MM.1S (cell line): Measurements from ENCODE around the gene ASB2.

Experiments
- DNase-seq: peaks from one replicate; pipeline ENCODE4 v3.0.0-alpha.2; 2015
- H2AFZ ChIP-seq: fragments of 300-600 bp; sonication (generic); 2 replicates; pipeline ENCODE4 v1.6.0; 2016; ENCODE audit warnings: antibody characterized with exemption, low read length
- H3F3A ChIP-seq: fragments of 300-600 bp; sonication (generic); 2 replicates; pipeline ENCODE4 v1.6.1; 2016; ENCODE audit warnings: mild to moderate bottlenecking, antibody characterized with exemption, low read length, moderate library complexity, mixed read lengths; ENCODE audit not compliant: insufficient read depth
- H3K27ac ChIP-seq: fragments of 300-600 bp; sonication (generic); 2 replicates; pipeline ENCODE4 v1.5.1; 2016; ENCODE audit warnings: mild to moderate bottlenecking, low read length
- H3K27me3 ChIP-seq: fragments of 300-600 bp; sonication (generic); replicated peaks from 2 replicates; pipeline ENCODE4 v1.6.0; 2016; ENCODE audit warnings: low read length; ENCODE audit not compliant: insufficient read depth
- H3K36me3 ChIP-seq: fragments of 300-600 bp; sonication (generic); replicated peaks from 2 replicates; pipeline ENCODE4 v1.6.1; 2016; ENCODE audit warnings: mild to moderate bottlenecking, low read length, mixed read lengths; ENCODE audit not compliant: insufficient read depth
- H3K4me1 ChIP-seq: fragments of 300-600 bp; sonication (generic); 2 replicates; pipeline ENCODE4 v1.6.1; 2016; ENCODE audit warnings: low read length, mixed read lengths
- H3K4me2 ChIP-seq: fragments of 300-600 bp; sonication (generic); 2 replicates; pipeline ENCODE4 v1.6.0; 2016; ENCODE audit warnings: low read depth, low read length
- H3K4me3 ChIP-seq: fragments of 300-600 bp; sonication (generic); 2 replicates; pipeline ENCODE4 v1.5.1; 2016; ENCODE audit warnings: low read length, mixed read lengths
- H3K79me2 ChIP-seq: fragments of 300-600 bp; sonication (generic); 2 replicates; pipeline ENCODE4 v1.6.1; 2016; ENCODE audit warnings: mixed run types, low read length, mixed read lengths
- H3K9ac ChIP-seq: fragments of 300-600 bp; sonication (generic); 2 replicates; pipeline ENCODE4 v1.6.1; 2016; ENCODE audit warnings: low read length, mixed read lengths
- H3K9me2 ChIP-seq: fragments of 300-600 bp; sonication (generic); replicated peaks from 2 replicates; pipeline ENCODE4 v1.6.1; 2016; ENCODE audit warnings: mild to moderate bottlenecking, low read length, mixed read lengths; ENCODE audit not compliant: insufficient read depth
- H3K9me3 ChIP-seq: fragments of 300-600 bp; sonication (generic); replicated peaks from 2 replicates; pipeline ENCODE4 v1.6.1; 2016; ENCODE audit warnings: mild to moderate bottlenecking, low read length, mixed read lengths; ENCODE audit not compliant: insufficient read depth
- H4K20me1 ChIP-seq: fragments of 300-600 bp; sonication (generic); 2 replicates; pipeline ENCODE4 v1.6.1; 2016; ENCODE audit warnings: mild to moderate bottlenecking, low read length, moderate library complexity, mixed read lengths; ENCODE audit not compliant: insufficient read depth
- EZH2 ChIP-seq: fragments of 300-600 bp; sonication (generic); optimal IDR thresholded peaks from 2 replicates; pipeline ENCODE3; 2017; ENCODE audit warnings: low read depth, mild to moderate bottlenecking, antibody characterized with exemption, low read length, mixed read lengths
- EZH2phosphoT487 ChIP-seq: fragments of 300-600 bp; sonication (generic); IDR thresholded peaks from 2 replicates; pipeline ENCODE4 v1.6.1; 2018; ENCODE audit warnings: antibody characterized with exemption, low read length
- TF ChIP-seq, protein P1 (sequence below): fragments of 300-600 bp; sonication (generic); IDR thresholded peaks from 2 replicates; pipeline ENCODE4 v1.5.1; 2016; ENCODE audit warnings: antibody characterized with exemption, low read length, mixed read lengths

Gene ASB2

GRCh38 chr14:93936245-93936644, 40.1 kb downstream of the ASB2 start:
- no peak for DNase-seq
- Histone ChIP-seq H3K27me3 (no peaks in the 10 kb centered on the region), H3K9me2 (no peaks in the 10 kb centered on the region), H3K4me1 (0 out of 2 replicates have a peak, but pooled peaks cover 5% of the 10 kb centered on the region), H3K4me2 (no peak overlapping the region), H3K4me3 (no peak overlapping the region), H3F3A (no peaks in the 10 kb centered on the region), H3K27ac (no peak overlapping the region), H4K20me1 (no peaks in the 10 kb centered on the region), H2AFZ (no peak overlapping the region), H3K9me3 (no peaks in the 10 kb centered on the region), H3K9ac (no peak overlapping the region), H3K79me2 (no peaks in the 10 kb centered on the region), H3K36me3 (no peaks in the 10 kb centered on the region)
- TF ChIP-seq EZH2, result no peak
- TF ChIP-seq, protein P1, sequence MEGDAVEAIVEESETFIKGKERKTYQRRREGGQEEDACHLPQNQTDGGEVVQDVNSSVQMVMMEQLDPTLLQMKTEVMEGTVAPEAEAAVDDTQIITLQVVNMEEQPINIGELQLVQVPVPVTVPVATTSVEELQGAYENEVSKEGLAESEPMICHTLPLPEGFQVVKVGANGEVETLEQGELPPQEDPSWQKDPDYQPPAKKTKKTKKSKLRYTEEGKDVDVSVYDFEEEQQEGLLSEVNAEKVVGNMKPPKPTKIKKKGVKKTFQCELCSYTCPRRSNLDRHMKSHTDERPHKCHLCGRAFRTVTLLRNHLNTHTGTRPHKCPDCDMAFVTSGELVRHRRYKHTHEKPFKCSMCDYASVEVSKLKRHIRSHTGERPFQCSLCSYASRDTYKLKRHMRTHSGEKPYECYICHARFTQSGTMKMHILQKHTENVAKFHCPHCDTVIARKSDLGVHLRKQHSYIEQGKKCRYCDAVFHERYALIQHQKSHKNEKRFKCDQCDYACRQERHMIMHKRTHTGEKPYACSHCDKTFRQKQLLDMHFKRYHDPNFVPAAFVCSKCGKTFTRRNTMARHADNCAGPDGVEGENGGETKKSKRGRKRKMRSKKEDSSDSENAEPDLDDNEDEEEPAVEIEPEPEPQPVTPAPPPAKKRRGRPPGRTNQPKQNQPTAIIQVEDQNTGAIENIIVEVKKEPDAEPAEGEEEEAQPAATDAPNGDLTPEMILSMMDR, result peak; percentile 34

DNA sequence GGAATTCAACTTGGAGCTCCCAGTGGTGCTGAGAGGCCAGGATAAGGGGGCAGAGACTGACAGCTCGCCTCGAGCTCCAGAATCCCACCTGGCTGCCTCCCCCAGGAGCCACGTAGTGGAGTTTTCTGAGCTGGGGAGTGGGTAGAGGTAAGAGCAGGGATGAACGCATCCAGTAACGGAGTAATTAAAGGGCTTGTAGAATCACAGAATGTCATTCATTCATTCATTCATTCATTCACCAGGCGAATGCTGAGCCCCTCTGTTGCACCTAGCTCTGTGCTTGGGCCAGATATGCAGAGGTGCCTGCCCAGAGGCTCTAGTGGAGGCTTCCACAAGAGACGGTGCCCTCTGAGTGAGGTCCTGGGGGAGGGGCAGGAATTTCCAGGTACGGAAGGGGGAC, 41.2 kb downstream of the ASB2 start:
- Histone ChIP-seq H3K27me3 (no peaks in the 10 kb centered on the region), H3K4me1 (0 out of 2 replicates have a peak, but pooled peaks cover 5% of the 10 kb centered on the region), H2AFZ (no peak overlapping the region), H3K36me3 (no peaks in the 10 kb centered on the region), H3K4me2 (no peak overlapping the region), H3F3A (no peaks in the 10 kb centered on the region), H3K9me2 (no peaks in the 10 kb centered on the region), H3K9ac (no peak overlapping the region), H4K20me1 (no peaks in the 10 kb centered on the region), H3K27ac (no peak overlapping the region), H3K4me3 (no peak overlapping the region), H3K79me2 (no peaks in the 10 kb centered on the region), H3K9me3 (no peaks in the 10 kb centered on the region)
- TF ChIP-seq EZH2phosphoT487 (no peak), EZH2 (no peak)
- TF ChIP-seq, protein P1, result no peak
- no peak for DNase-seq

GRCh38 chr14:93932642-93933041, 43.7 kb downstream of the ASB2 start:
- Histone ChIP-seq H3K79me2 (no peaks in the 10 kb centered on the region), H2AFZ (no peak overlapping the region), H3K4me3 (no peak overlapping the region), H3K4me2 (no peak overlapping the region), H4K20me1 (no peaks in the 10 kb centered on the region), H3K9me2 (no peaks in the 10 kb centered on the region), H3K9ac (no peak overlapping the region), H3K27me3 (no peaks in the 10 kb centered on the region), H3K4me1 (no peaks in the 10 kb centered on the region), H3K36me3 (no peaks in the 10 kb centered on the region), H3K27ac (no peak overlapping the region), H3F3A (no peaks in the 10 kb centered on the region), H3K9me3 (no peaks in the 10 kb centered on the region)
- DNase-seq, result no peak
- no peak for TF ChIP-seq EZH2
- no peak for TF ChIP-seq EZH2phosphoT487
- TF ChIP-seq, protein P1, result no peak
